SK-N-SH (cell line): ENCODE measurements around the gene MEF2D.

Experiments used
- CTCF ChIP-seq: fragments of 200-600 bp; sonication (generic); IDR thresholded peaks from 2 replicates; pipeline ENCODE4 v1.6.1; 2017; ENCODE audit warnings: antibody characterized with exemption, mild to moderate bottlenecking, moderate library complexity
- EP300 ChIP-seq, 2 experiments: IDR thresholded peaks; 2 replicates each; pipeline versions ENCODE4 v1.4.0 to v1.6.1; 2012; ENCODE audit warnings: borderline replicate concordance in 1 of 2, low read depth in 1 of 2, low read length in 1 of 2
- POLR2AphosphoS5 ChIP-seq: IDR thresholded peaks from 2 replicates; pipeline ENCODE4 v1.6.1; 2012; ENCODE audit warnings: low read depth, low read length
- SIN3A ChIP-seq: IDR thresholded peaks from 2 replicates; pipeline ENCODE4 v1.6.1; 2012; ENCODE audit warnings: low read depth, mild to moderate bottlenecking, low read length, moderate library complexity, borderline replicate concordance
- TAF1 ChIP-seq: IDR thresholded peaks from 2 replicates; pipeline ENCODE4 v1.6.1; 2012; ENCODE audit warnings: low read depth, mild to moderate bottlenecking, low read length, moderate library complexity, borderline replicate concordance

- TF ChIP-seq EP300 (IDR thresholded peaks at IDR 0.05; ENCODE audit: borderline replicate concordance in 1 of 2, low read depth in 1 of 2, low read length in 1 of 2) = no peak
- no peak for TF ChIP-seq CTCF
- no peak for TF ChIP-seq SIN3A
- no peak for TF ChIP-seq TAF1
- TF ChIP-seq POLR2AphosphoS5 = no peak
These were observed 24.7 kb downstream of the MEF2D start for GRCh38 chr1:156475568-156476500.
